ENCODE measurements around the gene BLOC1S6.
"Not testable (repeated sequence)": the region's sequence is repeated elsewhere in the genome, so short reads cannot be mapped to it uniquely, and the experiment has no call there.

BLOC1S6 gene

GRCh38 chr15:45641999-45642932, 55.1 kb downstream of the BLOC1S6 start:
- DNase-seq: no peak

- DNase-seq: no peak
These were observed 57.3 kb downstream of the BLOC1S6 start for GRCh38 chr15:45644437-45644836.

- DNase-seq: no peak
These were observed 58.1 kb downstream of the BLOC1S6 start for GRCh38 chr15:45645026-45645980.

- DNase-seq: no peak
These were observed 59.0 kb downstream of the BLOC1S6 start for GRCh38 chr15:45646220-45646619.

GRCh38 chr15:45647828-45648227, 60.6 kb downstream of the BLOC1S6 start:
- DNase-seq: no peak

- DNase-seq: no peak
These were observed 61.5 kb downstream of the BLOC1S6 start for GRCh38 chr15:45648521-45649200.

- DNase-seq: not testable (repeated sequence)
These were observed 62.8 kb downstream of the BLOC1S6 start for GRCh38 chr15:45650007-45650406.

- no peak for DNase-seq
These were observed 63.8 kb downstream of the BLOC1S6 start for GRCh38 chr15:45650889-45651525.

GRCh38 chr15:45653702-45654424, 66.7 kb downstream of the BLOC1S6 start:
- no peak for DNase-seq

GRCh38 chr15:45654749-45655148, 67.6 kb downstream of the BLOC1S6 start:
- DNase-seq: no peak

- no peak for DNase-seq
These were observed 70.1 kb downstream of the BLOC1S6 start for GRCh38 chr15:45657254-45657653.

GRCh38 chr15:45657764-45658545, 70.8 kb downstream of the BLOC1S6 start:
- DNase-seq: no peak

All from activated CD4-positive, alpha-beta T cell treated with anti-CD3 and anti-CD28 coated beads for 1 hour (primary cell).